Measurements from ENCODE around the gene MYRIP.

Gene MYRIP

GRCh38 chr3:40043444-40043755 is 234.0 kb downstream of the MYRIP start:
- Histone ChIP-seq H3K36me3 (ENCODE audit: insufficient read depth, low read length) (no peaks in the 10 kb centered on the region), H3K4me3 (ENCODE audit: low read depth in 1 of 2, low read length in 2 of 2) (no peak overlapping the region), H3K9ac (ENCODE audit: low read length) (no peak overlapping the region), H3K4me1 (ENCODE audit: insufficient read depth, low read length) (no peaks in the 10 kb centered on the region), H3K9me3 (ENCODE audit: low read length) (no peaks in the 10 kb centered on the region), H3K27ac (ENCODE audit: low read depth, low read length) (no peak overlapping the region), H3K27me3 (ENCODE audit: control insufficient read depth in 1 of 2, insufficient read depth in 2 of 2, low read length in 2 of 2) (no peaks in the 10 kb centered on the region)

- Histone ChIP-seq H3K27me3 (ENCODE audit: control insufficient read depth in 1 of 2, insufficient read depth in 2 of 2, low read length in 2 of 2) (no peaks in the 10 kb centered on the region), H3K4me3 (ENCODE audit: low read depth in 1 of 2, low read length in 2 of 2) (no peak overlapping the region), H3K27ac (ENCODE audit: low read depth, low read length) (no peak overlapping the region), H3K9ac (ENCODE audit: low read length) (no peak overlapping the region), H3K4me1 (ENCODE audit: insufficient read depth, low read length) (no peaks in the 10 kb centered on the region), H3K36me3 (ENCODE audit: insufficient read depth, low read length) (no peaks in the 10 kb centered on the region), H3K9me3 (ENCODE audit: low read length) (no peaks in the 10 kb centered on the region)
Measured at GRCh38 chr3:40044487-40044886, 235.1 kb downstream of the MYRIP start.

GRCh38 chr3:40045051-40045450 is 235.6 kb downstream of the MYRIP start:
- no peaks in the 10 kb centered on the region for H3K4me1 ChIP-seq (ENCODE audit: insufficient read depth, low read length)
- H3K4me3 ChIP-seq (ENCODE audit: low read depth in 1 of 2, low read length in 2 of 2), result no peak overlapping the region
- H3K9me3 ChIP-seq (ENCODE audit: low read length), result no peaks in the 10 kb centered on the region
- H3K36me3 ChIP-seq (ENCODE audit: insufficient read depth, low read length), result no peaks in the 10 kb centered on the region
- H3K27ac ChIP-seq (ENCODE audit: low read depth, low read length), result no peak overlapping the region
- no peak overlapping the region for H3K9ac ChIP-seq (ENCODE audit: low read length)
- H3K27me3 ChIP-seq (ENCODE audit: control insufficient read depth in 1 of 2, insufficient read depth in 2 of 2, low read length in 2 of 2), result no peaks in the 10 kb centered on the region

- H3K9ac ChIP-seq (ENCODE audit: low read length), result no peak overlapping the region
- no peaks in the 10 kb centered on the region for H3K36me3 ChIP-seq (ENCODE audit: insufficient read depth, low read length)
- no peaks in the 10 kb centered on the region for H3K9me3 ChIP-seq (ENCODE audit: low read length)
- no peak overlapping the region for H3K4me3 ChIP-seq (ENCODE audit: low read depth in 1 of 2, low read length in 2 of 2)
- H3K4me1 ChIP-seq (ENCODE audit: insufficient read depth, low read length), result no peaks in the 10 kb centered on the region
- no peaks in the 10 kb centered on the region for H3K27me3 ChIP-seq (ENCODE audit: control insufficient read depth in 1 of 2, insufficient read depth in 2 of 2, low read length in 2 of 2)
- no peak overlapping the region for H3K27ac ChIP-seq (ENCODE audit: low read depth, low read length)
Measured at GRCh38 chr3:40046149-40046548, 236.7 kb downstream of the MYRIP start.

- no peak overlapping the region for H3K27ac ChIP-seq (ENCODE audit: low read depth, low read length)
- no peaks in the 10 kb centered on the region for H3K36me3 ChIP-seq (ENCODE audit: insufficient read depth, low read length)
Measured at GRCh38 chr3:40047406-40047805, 238.0 kb downstream of the MYRIP start.

GRCh38 chr3:40053663-40054062 is 244.3 kb downstream of the MYRIP start:
- H3K36me3 ChIP-seq (ENCODE audit: insufficient read depth, low read length), result no peaks in the 10 kb centered on the region
- H3K27ac ChIP-seq (ENCODE audit: low read depth, low read length), result no peak overlapping the region

More at GRCh38 chr3:40047406-40047805, 238.0 kb downstream of the MYRIP start:
- Histone ChIP-seq H3K4me3 (ENCODE audit: low read depth in 1 of 2, low read length in 2 of 2) (no peak overlapping the region), H3K4me1 (ENCODE audit: insufficient read depth, low read length) (no peaks in the 10 kb centered on the region), H3K27me3 (ENCODE audit: control insufficient read depth in 1 of 2, insufficient read depth in 2 of 2, low read length in 2 of 2) (no peaks in the 10 kb centered on the region), H3K9me3 (ENCODE audit: low read length) (no peaks in the 10 kb centered on the region), H3K9ac (ENCODE audit: low read length) (no peak overlapping the region)

GRCh38 chr3:40054568-40055222 is 245.3 kb downstream of the MYRIP start:
- Histone ChIP-seq H3K27ac (ENCODE audit: low read depth, low read length) (no peak overlapping the region), H3K36me3 (ENCODE audit: insufficient read depth, low read length) (no peaks in the 10 kb centered on the region)

More at GRCh38 chr3:40053663-40054062, 244.3 kb downstream of the MYRIP start:
- Histone ChIP-seq H3K9ac (ENCODE audit: low read length) (no peak overlapping the region), H3K4me1 (ENCODE audit: insufficient read depth, low read length) (no peaks in the 10 kb centered on the region), H3K9me3 (ENCODE audit: low read length) (no peaks in the 10 kb centered on the region), H3K27me3 (ENCODE audit: control insufficient read depth in 1 of 2, insufficient read depth in 2 of 2, low read length in 2 of 2) (no peaks in the 10 kb centered on the region), H3K4me3 (ENCODE audit: low read depth in 1 of 2, low read length in 2 of 2) (no peak overlapping the region)

GRCh38 chr3:40055361-40055760 is 246.0 kb downstream of the MYRIP start:
- H3K4me3 ChIP-seq (ENCODE audit: low read depth in 1 of 2, low read length in 2 of 2), result no peak overlapping the region
- H3K4me1 ChIP-seq (ENCODE audit: insufficient read depth, low read length), result no peaks in the 10 kb centered on the region
- H3K27ac ChIP-seq (ENCODE audit: low read depth, low read length), result no peak overlapping the region
- no peaks in the 10 kb centered on the region for H3K9me3 ChIP-seq (ENCODE audit: low read length)
- H3K9ac ChIP-seq (ENCODE audit: low read length), result no peak overlapping the region
- H3K36me3 ChIP-seq (ENCODE audit: insufficient read depth, low read length), result no peaks in the 10 kb centered on the region
- H3K27me3 ChIP-seq (ENCODE audit: control insufficient read depth in 1 of 2, insufficient read depth in 2 of 2, low read length in 2 of 2), result no peaks in the 10 kb centered on the region

More at GRCh38 chr3:40054568-40055222, 245.3 kb downstream of the MYRIP start:
- Histone ChIP-seq H3K4me3 (ENCODE audit: low read depth in 1 of 2, low read length in 2 of 2) (no peak overlapping the region), H3K9me3 (ENCODE audit: low read length) (no peaks in the 10 kb centered on the region), H3K27me3 (ENCODE audit: control insufficient read depth in 1 of 2, insufficient read depth in 2 of 2, low read length in 2 of 2) (no peaks in the 10 kb centered on the region), H3K9ac (ENCODE audit: low read length) (no peak overlapping the region), H3K4me1 (ENCODE audit: insufficient read depth, low read length) (no peaks in the 10 kb centered on the region)

GRCh38 chr3:40055956-40056355 is 246.5 kb downstream of the MYRIP start:
- Histone ChIP-seq H3K27ac (ENCODE audit: low read depth, low read length) (no peak overlapping the region), H3K4me1 (ENCODE audit: insufficient read depth, low read length) (no peaks in the 10 kb centered on the region), H3K9me3 (ENCODE audit: low read length) (no peaks in the 10 kb centered on the region), H3K36me3 (ENCODE audit: insufficient read depth, low read length) (no peaks in the 10 kb centered on the region), H3K27me3 (ENCODE audit: control insufficient read depth in 1 of 2, insufficient read depth in 2 of 2, low read length in 2 of 2) (no peaks in the 10 kb centered on the region), H3K4me3 (ENCODE audit: low read depth in 1 of 2, low read length in 2 of 2) (no peak overlapping the region), H3K9ac (ENCODE audit: low read length) (no peak overlapping the region)

- Histone ChIP-seq H3K4me1 (ENCODE audit: insufficient read depth, low read length) (no peaks in the 10 kb centered on the region), H3K9ac (ENCODE audit: low read length) (no peak overlapping the region), H3K9me3 (ENCODE audit: low read length) (no peaks in the 10 kb centered on the region), H3K27ac (ENCODE audit: low read depth, low read length) (no peak overlapping the region), H3K4me3 (ENCODE audit: low read depth in 1 of 2, low read length in 2 of 2) (no peak overlapping the region), H3K36me3 (ENCODE audit: insufficient read depth, low read length) (no peaks in the 10 kb centered on the region), H3K27me3 (ENCODE audit: control insufficient read depth in 1 of 2, insufficient read depth in 2 of 2, low read length in 2 of 2) (no peaks in the 10 kb centered on the region)
Measured at GRCh38 chr3:40057077-40057476, 247.7 kb downstream of the MYRIP start.

- Histone ChIP-seq H3K9me3 (ENCODE audit: low read length) (no peaks in the 10 kb centered on the region), H3K27me3 (ENCODE audit: control insufficient read depth in 1 of 2, insufficient read depth in 2 of 2, low read length in 2 of 2) (no peaks in the 10 kb centered on the region), H3K27ac (ENCODE audit: low read depth, low read length) (no peak overlapping the region), H3K9ac (ENCODE audit: low read length) (no peak overlapping the region), H3K4me3 (ENCODE audit: low read depth in 1 of 2, low read length in 2 of 2) (no peak overlapping the region), H3K36me3 (ENCODE audit: insufficient read depth, low read length) (no peaks in the 10 kb centered on the region), H3K4me1 (ENCODE audit: insufficient read depth, low read length) (no peaks in the 10 kb centered on the region)
Measured at GRCh38 chr3:40057786-40058185, 248.4 kb downstream of the MYRIP start.

GRCh38 chr3:40068636-40069035 is 259.2 kb downstream of the MYRIP start:
- Histone ChIP-seq H3K27me3 (ENCODE audit: control insufficient read depth in 1 of 2, insufficient read depth in 2 of 2, low read length in 2 of 2) (no peaks in the 10 kb centered on the region), H3K4me3 (ENCODE audit: low read depth in 1 of 2, low read length in 2 of 2) (no peak overlapping the region), H3K9ac (ENCODE audit: low read length) (no peak overlapping the region), H3K4me1 (ENCODE audit: insufficient read depth, low read length) (no peaks in the 10 kb centered on the region), H3K9me3 (ENCODE audit: low read length) (no peaks in the 10 kb centered on the region), H3K36me3 (ENCODE audit: insufficient read depth, low read length) (no peaks in the 10 kb centered on the region), H3K27ac (ENCODE audit: low read depth, low read length) (no peak overlapping the region)

All from muscle layer of colon (tissue), 2 donors.